Astrocyte of the cerebellum (primary cell): ENCODE measurements around the gene NDUFA5.
A peak's percentile ranks its signal among the peaks of the same experiment; 100 is the strongest.
"Not testable (repeated sequence)": the region's sequence is repeated elsewhere in the genome, so short reads cannot be mapped to it uniquely, and the experiment has no call there.

ENCODE experiments used
- DNase-seq: peaks from one replicate; pipeline ENCODE4 v3.0.0-alpha.2; 2011; ENCODE audit warnings: low read depth
- H3K4me3 ChIP-seq: 2 replicates; pipeline ENCODE4 v1.5.1; 2011; ENCODE audit warnings: mild to moderate bottlenecking, low read depth, low read length, moderate library complexity
- CTCF ChIP-seq: IDR thresholded peaks from 2 replicates; pipeline ENCODE4 v1.5.1; 2012; ENCODE audit warnings: low read length, low read depth, moderate library complexity, mild to moderate bottlenecking; ENCODE audit errors: missing control alignments
- in situ Hi-C: cut with HindIII; loops from 2 replicates; pipeline ENCODE4 v1.10.0; 2017; ENCODE audit warnings: low sequenced_read_pairs

NDUFA5 gene

GRCh38 chr7:123552641-123553040 lies 5.0 kb downstream of the NDUFA5 start:
- in situ Hi-C loops, result no loop called here
- H3K4me3 ChIP-seq, result no peak overlapping the region
- TF ChIP-seq CTCF, result no peak
- DNase-seq, result no peak

GRCh38 chr7:123552134-123552533 lies 5.5 kb downstream of the NDUFA5 start:
- in situ Hi-C loops, DNase-seq, H3K4me3 ChIP-seq: not testable (repeated sequence)

GRCh38 chr7:123548406-123548805 lies 9.2 kb downstream of the NDUFA5 start:
- in situ Hi-C loops, result no loop called here
- no peak for TF ChIP-seq CTCF
- H3K4me3 ChIP-seq, result no peak overlapping the region
- DNase-seq, result no peak

- DNase-seq, result no peak
- in situ Hi-C loops, result no loop called here
- no peak for TF ChIP-seq CTCF
- no peak overlapping the region for H3K4me3 ChIP-seq
Measured at GRCh38 chr7:123539871-123540270, 17.7 kb downstream of the NDUFA5 start.

GRCh38 chr7:123538897-123539296 lies 18.7 kb downstream of the NDUFA5 start:
- in situ Hi-C loops, result no loop called here
- no peak overlapping the region for H3K4me3 ChIP-seq
- TF ChIP-seq CTCF, result no peak
- no peak for DNase-seq

GRCh38 chr7:123538189-123538714 lies 19.4 kb downstream of the NDUFA5 start:
- in situ Hi-C loops, result no loop called here
- no peak for TF ChIP-seq CTCF

GRCh38 chr7:123537026-123537642 lies 20.5 kb downstream of the NDUFA5 start:
- DNase-seq, result no peak
- TF ChIP-seq CTCF, result no peak
- H3K4me3 ChIP-seq, result no peak overlapping the region
- in situ Hi-C loops, result no loop called here

More at GRCh38 chr7:123538189-123538714, 19.4 kb downstream of the NDUFA5 start:
- peak; percentile 15 for DNase-seq
- H3K4me3 ChIP-seq, result no peak overlapping the region
